ENCODE measurements around the gene AKT1. TPM values are rescaled to one million over a fixed set of nuclear protein-coding genes. Genes with fewer than 3 reads are reported as not detected.
"Not testable (repeated sequence)": the region's sequence is repeated elsewhere in the genome, so short reads cannot be mapped to it uniquely, and the experiment has no call there.

The AKT1 gene
- total RNA-seq, 2 experiments from 2014 or later, result 116 to 121 TPM

GRCh38 chr14:104843006-104843405 is 47.5 kb upstream of the AKT1 start:
- ChIA-PET CTCF (interaction anchor here (0.9 to 1.2 kb wide), 2 partner anchors 17 to 75 kb away, joined by 4 to 6 read pairs; no protein-coding TSS in a partner anchor), POLR2A (interaction anchor here (0.6 kb wide), 1 partner anchor 60 kb away, joined by 3 read pairs; no protein-coding TSS in a partner anchor)
- Mint-ChIP-seq H3K9me3 (no peaks in the 10 kb centered on the region), H3K4me3 (no peak overlapping the region), H3K4me1 (ENCODE audit: low read depth) (peaks cover 4% of the 10 kb centered on the region), H3K36me3 (ENCODE audit: low read depth) (no peaks in the 10 kb centered on the region), H3K27me3 (peaks cover 43% of the 10 kb centered on the region), H3K27ac (no peak overlapping the region)
- ATAC-seq (no peak), DNase-seq (no peak)
- intact Hi-C loops (cut with micrococcal nuclease), result no loop called here
- TF ChIP-seq CTCF (IDR thresholded peaks at IDR 0.05), result no peak

- DNase-seq (no peak), ATAC-seq (no peak)
- ChIA-PET POLR2A (no interaction called here), CTCF (interaction anchor here (1.2 kb wide), 1 partner anchor 73 kb away, joined by 4 read pairs; no protein-coding TSS in a partner anchor)
- intact Hi-C loops (cut with micrococcal nuclease), result no loop called here
- TF ChIP-seq CTCF (IDR thresholded peaks at IDR 0.05), result no peak
- peaks cover 4% of the 10 kb centered on the region for H3K4me1 Mint-ChIP-seq (ENCODE audit: low read depth)
- no peaks in the 10 kb centered on the region for H3K9me3 Mint-ChIP-seq
- no peaks in the 10 kb centered on the region for H3K36me3 Mint-ChIP-seq (ENCODE audit: low read depth)
- peaks cover 41% of the 10 kb centered on the region for H3K27me3 Mint-ChIP-seq
- H3K4me3 Mint-ChIP-seq, result no peak overlapping the region
- H3K27ac Mint-ChIP-seq, result no peak overlapping the region
Observed at GRCh38 chr14:104841730-104842129, 46.2 kb upstream of the AKT1 start.

- H3K27ac Mint-ChIP-seq; ATAC-seq; H3K4me1 Mint-ChIP-seq (ENCODE audit: low read depth); H3K4me3 Mint-ChIP-seq; H3K36me3 Mint-ChIP-seq (ENCODE audit: low read depth); intact Hi-C loops (cut with micrococcal nuclease); H3K9me3 Mint-ChIP-seq; H3K27me3 Mint-ChIP-seq; POLR2A ChIA-PET; CTCF ChIA-PET; DNase-seq: not testable (repeated sequence)
Observed at GRCh38 chr14:104836171-104836935, 40.8 kb upstream of the AKT1 start.

GRCh38 chr14:104830781-104831180 is 35.2 kb upstream of the AKT1 start:
- ChIA-PET CTCF (interaction anchor here (0.8 to 0.9 kb wide), 2 partner anchors 15 to 80 kb away, joined by 3 to 4 read pairs; no protein-coding TSS in a partner anchor), POLR2A (no interaction called here)
- H3K9me3 Mint-ChIP-seq, result no peaks in the 10 kb centered on the region
- H3K27ac Mint-ChIP-seq, result no peak overlapping the region
- H3K36me3 Mint-ChIP-seq (ENCODE audit: low read depth), result no peaks in the 10 kb centered on the region
- no peak for TF ChIP-seq CTCF (IDR thresholded peaks at IDR 0.05)
- peaks cover 10% of the 10 kb centered on the region for H3K4me1 Mint-ChIP-seq (ENCODE audit: low read depth)
- H3K4me3 Mint-ChIP-seq, result no peak overlapping the region
- peaks cover 5% of the 10 kb centered on the region for H3K27me3 Mint-ChIP-seq
- no peak for DNase-seq
- ATAC-seq, result no peak
- intact Hi-C loops (cut with micrococcal nuclease), result no loop called here

- Mint-ChIP-seq H3K36me3 (ENCODE audit: low read depth) (no peaks in the 10 kb centered on the region), H3K4me1 (ENCODE audit: low read depth) (peaks cover 16% of the 10 kb centered on the region), H3K27me3 (peaks cover 13% of the 10 kb centered on the region), H3K9me3 (peaks cover 6% of the 10 kb centered on the region), H3K4me3 (peak overlapping the region; percentile 64), H3K27ac (no peak overlapping the region)
- TF ChIP-seq CTCF (IDR thresholded peaks at IDR 0.05), result peak; percentile 63
- ChIA-PET POLR2A (interaction anchor here (1.1 kb wide), 1 partner anchor 33 kb away, joined by 3 read pairs; no protein-coding TSS in a partner anchor), CTCF (interaction anchor here (1.0 to 3.5 kb wide), 8 partner anchors 14 to 76 kb away, joined by 3 to 79 read pairs (median 6); partner anchors contain the start of gene SIVA1)
- intact Hi-C loops (cut with micrococcal nuclease), result no loop called here
- DNase-seq (peak; percentile 70), ATAC-seq (peak; percentile 79)
Observed at GRCh38 chr14:104827177-104828055, 31.9 kb upstream of the AKT1 start.
